ENCODE results near the gene OR10A2.
"Not testable (repeated sequence)": the region's sequence is repeated elsewhere in the genome, so short reads cannot be mapped to it uniquely, and the experiment has no call there.

The OR10A2 gene, protein sequence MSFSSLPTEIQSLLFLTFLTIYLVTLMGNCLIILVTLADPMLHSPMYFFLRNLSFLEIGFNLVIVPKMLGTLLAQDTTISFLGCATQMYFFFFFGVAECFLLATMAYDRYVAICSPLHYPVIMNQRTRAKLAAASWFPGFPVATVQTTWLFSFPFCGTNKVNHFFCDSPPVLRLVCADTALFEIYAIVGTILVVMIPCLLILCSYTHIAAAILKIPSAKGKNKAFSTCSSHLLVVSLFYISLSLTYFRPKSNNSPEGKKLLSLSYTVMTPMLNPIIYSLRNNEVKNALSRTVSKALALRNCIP

DNA sequence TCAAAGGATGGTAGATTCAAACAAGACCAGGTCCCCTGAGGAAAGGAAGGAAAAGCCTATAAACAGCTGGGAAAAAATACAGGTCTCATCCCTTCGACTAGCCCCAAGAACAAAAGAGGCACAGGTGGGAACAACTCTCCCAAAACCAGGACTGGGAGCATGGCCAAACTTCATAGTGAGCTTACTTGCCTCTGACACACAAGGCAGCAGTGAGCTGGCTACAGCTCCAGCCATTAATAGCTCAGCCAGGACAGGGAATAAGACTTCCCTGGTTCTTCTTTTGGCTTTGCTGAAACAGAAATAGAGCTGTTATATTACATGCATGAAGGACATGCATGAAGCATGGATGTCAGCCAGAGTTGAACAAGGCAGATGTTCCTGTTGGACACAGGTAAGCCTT, at the start of gene OR10A2:
Gene OR10A2 (plus strand): TSS at position 97 of the 400 bp plus-strand sequence. CDS start 6,698 bp downstream, outside the sequence.
- ATAC-seq, result no peak

DNA sequence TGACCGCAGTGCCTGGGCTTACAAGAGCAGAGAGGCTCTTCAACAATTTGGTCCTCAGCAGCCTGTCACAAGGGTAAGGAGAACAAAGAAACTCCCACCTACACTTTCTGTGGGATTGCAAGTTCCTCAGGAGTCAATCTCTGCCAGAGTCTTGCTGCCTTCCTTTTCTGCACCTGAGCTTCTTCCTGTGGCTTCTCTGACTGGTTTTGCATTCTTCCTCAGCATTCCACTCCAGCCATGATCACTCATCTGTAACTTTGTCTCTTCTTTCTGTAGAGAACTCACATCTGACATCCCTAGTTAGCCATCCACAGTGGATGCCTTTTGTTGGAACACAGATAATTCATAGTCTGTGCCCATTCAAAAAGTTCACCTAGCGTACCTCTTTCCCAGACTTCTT, 49.2 kb upstream of the OR10A2 start:
- ATAC-seq, result no peak

DNA sequence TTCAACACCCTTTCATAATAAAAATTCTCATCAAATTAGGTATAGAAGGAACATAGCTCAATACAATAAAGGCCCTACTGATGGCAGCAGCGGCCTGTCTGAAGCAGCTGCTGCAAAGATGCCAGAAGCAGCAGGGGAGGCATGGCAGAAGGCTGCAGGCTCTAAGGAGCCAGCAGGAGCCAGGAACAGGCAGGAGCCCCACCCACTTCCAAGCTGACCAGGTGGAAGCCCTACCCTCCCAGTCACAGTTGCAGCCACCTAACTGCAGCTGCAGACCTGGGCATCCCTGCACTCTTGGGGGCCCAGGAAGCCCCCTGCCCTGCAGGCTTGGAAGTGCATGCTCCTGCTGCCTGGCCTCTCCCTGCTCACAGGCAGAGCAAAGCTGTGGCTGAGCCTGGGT, 45.2 kb upstream of the OR10A2 start:
- ATAC-seq, result no peak

DNA sequence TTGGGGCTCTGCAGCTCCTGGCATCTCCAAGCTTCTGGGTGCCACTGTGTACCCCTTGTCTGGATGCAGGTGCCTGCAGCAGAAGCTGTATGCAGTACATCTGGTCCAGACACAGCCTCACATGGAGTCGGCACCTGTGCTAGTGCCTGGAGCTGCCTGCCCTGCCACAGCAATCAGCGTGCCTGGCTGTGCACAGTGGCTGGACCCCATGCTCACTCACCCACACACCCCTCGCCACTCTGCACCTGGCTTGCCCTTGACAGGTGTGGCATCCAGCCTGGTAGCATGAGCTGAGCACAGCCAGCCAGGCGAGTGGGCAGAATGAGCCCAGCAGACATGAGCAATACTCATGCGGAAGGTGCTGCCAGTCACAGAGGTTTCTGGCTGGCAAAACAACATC, 43.9 kb upstream of the OR10A2 start:
- ATAC-seq, result no peak

DNA sequence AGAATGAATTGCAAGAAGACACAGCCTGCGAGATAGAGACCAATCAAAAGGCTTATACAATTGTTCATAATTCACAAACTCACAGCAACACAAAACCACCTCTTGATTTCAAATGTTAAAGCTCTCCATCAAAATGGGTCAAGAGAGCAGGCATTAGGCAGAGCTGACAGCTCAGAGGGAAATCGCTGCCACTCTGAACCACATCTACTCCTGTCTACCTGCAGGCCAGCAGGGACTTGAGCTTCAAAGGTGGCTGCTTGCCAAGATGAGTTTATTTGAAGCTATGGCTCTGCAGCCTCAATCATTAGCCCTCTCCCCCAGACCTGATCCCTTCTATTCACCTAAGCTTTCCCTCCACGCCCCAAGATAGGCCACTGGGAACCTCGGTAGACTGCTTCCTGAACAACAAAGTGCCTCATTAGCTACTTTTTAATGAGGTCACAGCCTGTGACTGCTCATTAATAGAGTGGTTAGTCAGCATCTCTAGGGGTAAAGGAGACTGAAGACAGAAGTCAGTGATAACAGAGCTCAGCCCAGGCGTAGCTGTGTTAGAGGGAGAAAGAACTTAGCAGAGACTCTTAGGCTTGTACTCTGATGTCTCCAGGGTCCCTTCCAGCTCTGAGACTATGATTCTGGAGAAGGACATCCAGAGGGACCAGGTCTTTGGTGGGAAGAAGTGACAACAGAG, 38.6 kb upstream of the OR10A2 start:
- no peak for ATAC-seq

DNA sequence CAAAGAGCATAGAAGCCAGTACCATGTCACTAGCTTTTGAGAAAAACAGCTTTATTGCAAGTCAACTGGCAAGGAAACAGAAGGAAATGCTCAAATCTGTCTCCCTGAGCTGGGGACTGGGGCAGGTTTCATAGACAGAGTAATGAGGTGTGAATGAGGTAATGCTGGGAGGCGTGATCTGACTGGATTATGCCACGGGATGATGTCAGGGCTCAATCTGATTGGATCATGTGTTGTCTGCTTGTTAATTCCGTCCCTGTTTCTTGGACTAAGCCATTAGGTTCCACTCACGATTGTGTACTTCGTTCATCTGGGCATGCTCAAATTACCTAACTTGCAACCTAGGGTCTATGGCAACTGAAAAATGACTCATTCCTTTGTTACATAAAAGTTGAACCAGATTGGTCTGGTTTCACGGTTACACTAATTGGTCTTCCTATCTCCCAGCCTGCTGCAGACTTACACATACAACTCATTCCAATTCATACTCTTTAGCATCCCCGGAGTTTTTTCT, 37.6 kb upstream of the OR10A2 start:
- ATAC-seq, result no peak

DNA sequence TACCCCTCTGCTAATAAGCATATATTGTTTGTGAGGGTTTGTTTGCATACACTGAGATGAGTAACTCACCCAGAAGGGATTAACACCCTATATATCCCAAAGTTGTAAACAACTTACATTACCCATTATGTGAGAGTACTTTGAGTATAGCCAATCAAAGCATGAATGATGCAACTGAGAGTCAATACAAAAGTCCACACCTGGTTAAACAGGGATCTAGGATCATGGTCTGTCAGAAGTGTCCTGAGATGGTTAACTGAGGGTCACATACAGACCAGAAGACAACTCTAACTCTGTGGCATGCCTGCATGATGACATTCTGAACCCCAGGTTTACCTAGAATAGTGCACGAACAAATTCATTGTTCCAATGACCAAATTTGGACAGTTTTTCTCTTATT, 34.8 kb upstream of the OR10A2 start:
- ATAC-seq, result no peak

DNA sequence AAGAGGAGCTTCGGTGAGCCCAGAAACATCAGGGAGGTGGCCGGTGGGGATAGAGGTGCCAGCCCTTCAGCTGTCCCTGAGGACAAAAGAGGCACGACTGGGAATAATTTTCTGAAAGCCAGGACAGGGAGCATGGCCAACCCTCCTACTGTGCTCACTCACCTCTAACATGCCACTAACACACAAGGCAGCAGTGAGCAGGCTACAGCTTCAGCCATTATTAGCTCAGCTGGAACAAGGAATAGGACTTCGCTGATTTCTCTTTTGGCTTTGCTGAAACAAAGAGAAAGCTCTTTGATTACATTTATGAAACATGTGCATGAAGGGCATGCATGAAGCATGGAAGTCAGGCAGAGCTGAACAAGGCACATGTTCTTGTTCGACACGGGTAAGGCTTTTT, 29.5 kb upstream of the OR10A2 start:
- no peak for ATAC-seq

DNA sequence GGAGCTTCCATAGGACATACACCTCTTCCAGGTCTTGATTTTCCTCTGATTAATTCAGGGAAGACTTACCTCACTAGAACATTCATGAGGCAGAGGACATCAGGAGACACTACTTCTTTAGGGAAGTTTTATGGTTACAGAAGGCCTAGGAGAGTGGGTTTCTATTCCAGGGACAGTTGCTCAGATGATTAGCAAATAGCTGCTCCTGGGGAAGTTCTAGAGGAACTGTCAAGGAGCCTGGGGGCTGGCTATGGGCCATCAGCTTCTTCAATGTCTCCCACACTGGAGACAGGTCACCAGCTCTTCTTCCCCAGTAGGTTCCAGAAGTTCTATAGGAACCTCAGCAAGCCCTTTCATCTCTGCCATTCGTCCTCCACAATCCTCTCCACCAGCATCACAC, 28.8 kb upstream of the OR10A2 start:
- ATAC-seq, result no peak

DNA sequence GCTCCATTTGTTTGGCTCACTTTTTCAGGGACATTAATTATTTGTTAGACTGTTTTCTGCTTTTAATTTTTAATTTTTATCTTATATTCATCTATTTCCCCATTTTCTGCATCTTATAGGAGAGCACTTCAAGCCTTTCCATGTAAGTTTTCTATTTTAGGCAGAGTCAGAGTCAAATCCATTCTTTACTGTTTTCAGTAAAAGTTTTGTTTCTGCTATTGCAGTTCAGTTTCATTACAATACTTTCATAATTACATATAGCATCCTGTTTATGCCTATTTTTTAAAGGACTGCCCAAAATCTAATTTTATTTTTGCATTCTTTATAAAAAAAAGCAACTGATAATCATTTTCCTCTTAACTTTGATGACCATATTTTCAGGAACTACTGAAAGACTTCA, 21.2 kb upstream of the OR10A2 start:
- no peak for ATAC-seq

DNA sequence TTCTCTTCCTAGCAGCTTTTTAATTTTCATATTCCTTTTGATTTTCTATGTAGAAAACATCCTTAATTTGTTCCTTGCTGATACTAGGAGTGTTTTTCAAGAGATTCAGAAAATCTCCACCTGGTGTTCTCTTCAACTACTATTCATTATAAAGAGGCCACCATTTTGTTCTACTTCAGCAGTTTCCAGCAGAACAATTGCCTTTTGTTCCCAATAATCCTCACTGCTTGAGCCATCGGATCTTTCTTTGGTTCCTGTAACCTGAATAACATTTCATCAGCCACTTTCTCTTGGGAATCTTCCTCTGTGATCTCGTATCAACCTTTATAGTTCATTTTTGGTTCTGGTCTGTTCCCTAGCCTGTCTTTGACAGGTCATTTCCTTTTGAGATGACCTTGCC, 19.2 kb upstream of the OR10A2 start:
- no peak for ATAC-seq

DNA sequence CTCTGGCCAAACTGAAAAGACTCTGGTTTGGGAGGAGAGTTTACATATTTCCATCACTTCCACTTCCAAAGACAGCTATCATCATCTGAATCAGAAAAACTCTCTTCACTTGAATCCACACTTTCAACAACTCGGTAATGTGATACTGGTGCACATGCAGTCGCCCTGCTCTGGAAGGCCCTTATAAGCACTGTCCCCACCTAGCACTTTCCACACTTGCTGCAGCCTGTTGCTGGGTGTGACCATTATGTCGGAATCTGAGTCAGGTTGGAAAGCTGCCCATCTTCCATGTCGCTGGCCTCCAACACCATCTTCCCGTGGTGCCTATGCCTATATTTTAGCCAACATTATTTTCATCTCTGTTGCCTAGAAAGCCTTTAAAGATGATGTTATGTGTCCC, 18.5 kb upstream of the OR10A2 start:
- no peak for ATAC-seq

DNA sequence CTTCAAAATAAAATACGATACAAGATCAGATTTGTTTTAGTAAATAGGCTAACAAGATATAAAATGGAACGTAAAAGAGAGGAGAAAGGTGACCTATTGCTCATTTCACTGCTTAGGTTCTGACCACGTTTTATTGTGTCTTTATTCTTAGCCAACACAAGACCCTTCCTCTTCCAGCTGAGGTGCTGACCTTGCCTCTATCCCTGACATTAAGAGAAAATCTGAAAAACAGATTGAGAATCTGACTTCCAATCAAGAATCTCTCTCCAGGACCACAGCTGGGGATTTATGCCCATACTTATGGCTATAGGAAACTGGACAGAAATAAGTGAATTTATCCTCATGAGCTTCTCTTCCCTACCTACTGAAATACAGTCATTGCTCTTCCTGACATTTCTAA, 17.5 kb upstream of the OR10A2 start, which contains the start of gene OR10A5:
Gene OR10A5 (plus strand): TSS at position 301 of the 400 bp plus-strand sequence. CDS start 0 bp downstream, at position 301.
- ATAC-seq, result no peak

DNA sequence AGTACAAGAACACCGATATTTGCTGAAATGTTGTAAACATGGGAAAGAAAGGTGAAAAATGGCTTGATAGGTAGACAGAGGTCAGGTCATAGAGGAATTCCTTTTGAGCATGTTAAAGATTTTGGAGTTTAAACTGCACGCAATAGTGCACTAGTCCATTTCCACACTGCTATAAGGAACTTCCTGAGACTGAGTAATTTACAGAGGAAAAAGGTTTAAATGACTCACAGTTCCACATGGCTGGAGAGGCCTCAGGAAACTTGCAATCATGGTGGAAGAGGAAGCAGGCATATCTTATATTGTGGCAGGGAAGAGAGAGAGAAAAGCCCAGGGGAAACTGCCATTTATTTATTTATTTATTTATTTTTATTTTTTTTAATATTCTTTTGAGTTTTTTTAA, 12.3 kb upstream of the OR10A2 start:
- ATAC-seq, result no peak

DNA sequence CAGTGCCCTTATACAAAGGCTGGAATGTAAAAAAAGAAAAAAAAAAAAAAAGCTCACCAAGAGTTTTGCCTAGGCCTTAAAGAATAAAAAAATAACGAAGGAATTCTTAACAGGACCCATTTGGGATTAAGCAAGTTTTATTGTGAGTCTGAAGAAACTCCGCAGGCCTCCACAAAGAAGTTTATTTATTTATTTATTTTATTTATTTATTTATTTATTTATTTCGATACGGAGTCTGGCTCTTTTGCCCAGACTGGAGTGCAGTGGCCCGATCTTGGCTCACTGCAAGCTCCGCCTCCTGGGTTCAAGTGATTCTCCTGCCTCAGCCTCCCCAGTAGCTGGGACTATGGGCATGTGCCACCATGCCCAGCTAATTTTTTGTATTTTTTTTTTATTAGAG, 8.1 kb upstream of the OR10A2 start:
- ATAC-seq, result not testable (repeated sequence)

DNA sequence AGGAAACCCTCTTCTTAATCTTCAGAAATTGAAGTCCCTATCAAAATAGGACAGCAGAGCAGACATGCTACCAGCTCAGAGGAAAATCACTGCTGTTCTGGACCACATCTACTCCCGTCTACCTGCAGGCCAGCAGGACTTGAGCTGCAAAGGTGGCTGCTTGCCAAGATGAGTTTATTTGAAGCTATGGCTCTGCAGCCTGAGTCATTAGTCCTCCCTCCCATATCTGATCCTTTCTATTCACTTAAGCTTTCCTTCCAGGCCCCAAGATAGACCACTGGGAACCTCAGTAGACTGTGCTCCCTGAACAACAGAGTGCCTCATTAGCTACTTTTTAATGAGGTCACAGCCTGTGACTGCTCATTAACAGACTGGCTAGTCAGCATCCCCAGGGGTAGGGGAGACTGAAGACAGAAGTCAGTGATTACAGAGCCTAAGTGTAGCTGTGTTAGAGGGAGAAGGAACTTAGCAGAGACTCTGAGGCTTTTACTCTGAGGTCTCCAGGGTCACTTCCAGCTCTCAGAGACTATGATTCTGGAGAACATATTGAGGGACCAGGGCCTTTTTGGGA, 6.8 kb upstream of the OR10A2 start:
- no peak for ATAC-seq

DNA sequence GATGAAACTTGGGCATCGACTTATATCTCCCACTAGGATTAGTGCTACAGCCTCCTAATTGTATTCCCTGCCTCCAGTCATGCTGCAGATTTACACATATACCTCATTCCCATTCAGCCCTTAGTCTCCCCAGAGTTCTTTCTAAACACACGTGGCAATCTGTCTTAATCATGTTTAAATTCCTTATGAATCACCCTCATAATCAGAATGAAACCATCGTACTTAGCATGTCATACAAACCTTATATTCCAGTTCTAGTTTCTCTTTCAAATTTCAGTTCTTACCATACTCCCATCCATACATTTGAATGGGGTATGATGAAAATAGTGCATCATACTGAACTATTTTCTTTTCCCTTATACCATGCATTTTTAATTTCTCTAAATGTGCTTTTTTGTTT, 6.0 kb upstream of the OR10A2 start:
- ATAC-seq, result peak; percentile 61 to 70

DNA sequence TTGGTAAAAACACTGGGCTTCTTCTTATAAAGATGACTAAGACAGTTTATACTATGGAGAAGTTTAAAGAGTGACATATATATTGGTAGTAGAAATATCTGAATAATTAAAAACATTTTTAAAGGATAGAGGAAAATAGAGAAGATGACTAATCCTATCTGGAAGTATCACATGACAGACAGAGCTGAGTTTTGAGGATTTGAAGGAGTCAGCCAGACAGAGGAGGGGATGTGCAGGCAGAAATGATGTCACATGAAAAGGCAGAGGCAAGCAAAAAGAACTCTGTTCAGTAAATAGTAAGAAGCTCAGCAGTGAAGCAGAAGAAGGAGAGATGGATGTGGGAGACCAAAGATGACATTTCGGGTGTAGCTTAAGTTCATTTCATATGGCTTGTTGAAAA, 1.6 kb downstream of the OR10A2 start:
- no peak for ATAC-seq

DNA sequence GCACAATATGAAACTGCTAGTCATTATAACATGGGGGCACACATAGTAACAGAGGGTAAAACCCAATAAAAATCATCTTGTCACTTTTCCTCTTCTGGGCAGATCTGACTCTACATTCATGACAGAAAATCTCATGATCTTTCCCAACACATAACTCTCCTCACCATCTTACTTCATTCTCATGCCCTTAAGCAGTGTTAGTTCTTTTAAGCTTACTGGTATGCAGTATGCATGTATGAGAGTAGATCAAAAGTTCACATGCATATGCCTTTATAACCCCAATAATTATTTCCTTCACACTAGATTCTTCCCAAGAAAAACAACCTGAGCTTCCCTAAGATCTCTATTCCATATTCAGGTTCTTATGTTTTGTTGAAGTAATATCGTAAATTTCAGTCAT, 8.4 kb downstream of the OR10A2 start:
- no peak for ATAC-seq

DNA sequence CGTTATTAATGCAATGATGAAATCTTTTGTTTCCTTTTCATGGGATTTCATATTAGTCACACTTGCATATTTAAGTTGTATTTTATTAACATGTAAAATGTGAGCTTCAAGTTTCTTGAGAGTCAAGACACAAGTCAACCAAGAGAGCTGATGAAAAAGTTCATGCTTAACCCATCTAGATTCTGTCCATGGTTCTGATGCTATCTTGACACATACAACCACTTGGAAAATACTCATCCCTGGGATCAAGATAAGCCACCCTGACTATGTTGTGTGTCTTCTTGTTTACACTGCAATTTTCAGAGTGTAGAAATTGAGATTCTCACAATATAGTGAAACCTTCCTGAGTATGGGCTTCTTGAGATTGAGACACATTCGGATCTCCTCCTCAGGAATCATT, 12.9 kb downstream of the OR10A2 start:
- no peak for ATAC-seq

DNA sequence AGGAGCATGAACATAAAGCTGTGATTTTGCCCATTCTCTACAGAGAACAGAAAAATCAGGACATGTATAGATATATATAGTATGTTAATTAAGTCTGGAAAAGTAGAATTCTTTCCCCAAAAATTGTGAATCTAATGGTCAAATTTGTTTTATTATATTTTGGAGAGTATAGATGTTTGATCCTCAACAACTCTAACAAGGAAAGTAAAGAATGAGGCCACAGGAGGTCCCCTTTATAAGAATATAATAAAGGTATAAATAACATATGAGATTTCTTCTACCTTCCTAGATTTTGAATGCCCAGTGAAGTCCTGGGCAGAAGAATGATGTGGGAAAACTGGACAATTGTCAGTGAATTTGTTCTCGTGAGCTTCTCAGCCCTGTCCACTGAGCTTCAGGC, 13.5 kb downstream of the OR10A2 start, which contains the start of gene OR10A4:
Gene OR10A4 (plus strand): TSS at position 301 of the 400 bp plus-strand sequence. CDS start 23 bp downstream, at position 324.
- ATAC-seq, result no peak

DNA sequence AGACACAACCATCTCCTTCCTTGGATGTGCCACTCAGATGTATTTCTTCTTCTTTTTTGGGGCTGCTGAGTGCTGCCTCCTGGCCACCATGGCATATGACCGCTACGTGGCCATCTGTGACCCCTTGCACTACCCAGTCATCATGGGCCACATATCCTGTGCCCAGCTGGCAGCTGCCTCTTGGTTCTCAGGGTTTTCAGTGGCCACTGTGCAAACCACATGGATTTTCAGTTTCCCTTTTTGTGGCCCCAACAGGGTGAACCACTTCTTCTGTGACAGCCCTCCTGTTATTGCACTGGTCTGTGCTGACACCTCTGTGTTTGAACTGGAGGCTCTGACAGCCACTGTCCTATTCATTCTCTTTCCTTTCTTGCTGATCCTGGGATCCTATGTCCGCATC, 14.1 kb downstream of the OR10A2 start:
- ATAC-seq, result no peak

DNA sequence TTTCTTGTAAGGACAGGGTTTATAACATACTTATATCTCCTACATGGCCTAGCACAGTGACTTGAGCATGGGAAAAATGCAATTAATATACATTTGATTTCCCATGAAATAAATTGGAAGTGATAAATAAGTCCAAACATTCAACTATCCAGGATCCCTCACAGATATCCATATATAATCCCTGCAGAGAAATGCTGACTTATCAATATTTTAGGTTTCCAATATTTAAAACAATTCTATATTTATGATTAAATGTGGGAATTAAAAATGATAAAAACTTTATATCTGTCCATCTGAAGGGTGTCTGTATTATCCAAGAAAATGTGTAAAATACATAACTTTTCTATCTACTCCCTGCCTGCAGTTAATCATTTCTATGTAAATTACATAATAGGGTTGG, 19.9 kb downstream of the OR10A2 start:
- no peak for ATAC-seq

DNA sequence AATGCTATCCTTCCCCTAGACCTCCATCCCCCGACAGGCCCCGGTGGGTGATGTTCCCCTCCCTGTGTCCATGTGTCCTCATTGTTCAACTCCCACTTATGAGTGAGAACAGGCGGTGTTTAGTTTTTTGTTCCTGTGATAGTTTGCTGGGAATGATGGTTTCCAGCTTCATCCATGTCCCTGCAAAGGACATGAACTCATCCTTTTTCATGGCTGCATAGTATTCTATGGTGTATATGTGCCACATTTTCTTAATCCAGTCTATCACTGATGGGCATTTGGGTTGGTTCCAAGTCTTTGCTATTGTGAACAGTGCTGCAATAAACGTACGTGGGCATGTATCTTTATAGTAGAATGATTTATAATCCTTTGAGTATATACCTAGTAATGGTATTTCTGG, 24.9 kb downstream of the OR10A2 start:
- ATAC-seq, result not testable (repeated sequence)

Measured in activated CD4-positive, CD25-positive, alpha-beta regulatory T cell treated with anti-CD3 and anti-CD28 coated beads, Interleukin-2, amount 50 U/mL, for 24 hours (primary cell).